DOHH2 (cell line): ENCODE results near the gene RASGRF1.

Source experiments
- CTCF ChIP-seq: fragments of 200-600 bp; sonication (generic); IDR thresholded peaks from one replicate; pipeline ENCODE4 v1.5.1; 2014; ENCODE audit warnings: antibody characterized with exemption, mild to moderate bottlenecking, low read depth, low read length; ENCODE audit not compliant: poor library complexity, severe bottlenecking
- EZH2phosphoT487 ChIP-seq: fragments of 200-600 bp; sonication (generic); IDR thresholded peaks from 2 replicates; pipeline ENCODE4 v1.6.1; 2017; ENCODE audit warnings: borderline replicate concordance, mild to moderate bottlenecking, antibody characterized with exemption, low read length, moderate library complexity, mixed read lengths

GRCh38 chr15:79117442-79118204 is 27.0 kb upstream of the RASGRF1 start:
- TF ChIP-seq CTCF (no peak), EZH2phosphoT487 (no peak)
